ENCODE measurements around the gene PCYOX1L.

The PCYOX1L gene

DNA sequence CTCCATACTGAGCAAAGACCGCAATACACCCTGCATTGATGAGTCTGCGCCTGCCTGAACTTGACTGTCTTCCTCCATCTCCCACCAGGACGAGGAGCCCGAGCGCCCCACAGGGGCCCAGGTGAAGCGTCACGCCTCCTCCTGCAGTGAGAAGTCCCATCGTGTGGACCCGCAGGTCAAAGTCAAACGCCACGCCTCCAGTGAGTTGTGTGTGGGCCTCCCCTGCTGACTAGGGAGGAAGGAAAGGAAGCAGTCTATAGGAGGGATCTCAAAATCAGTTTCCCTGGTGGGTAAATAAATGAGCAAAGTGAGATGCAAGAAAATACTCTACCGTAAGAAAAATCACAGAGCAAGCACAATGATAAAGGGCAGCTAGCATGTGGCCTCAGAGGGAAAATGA, 35.3 kb upstream of the PCYOX1L start:
- Mint-ChIP-seq H3K4me3 (no peak overlapping the region), H3K36me3 (ENCODE audit: low read depth) (peaks cover 9% of the 10 kb centered on the region), H3K4me1 (peaks cover 57% of the 10 kb centered on the region), H3K27ac (no peak overlapping the region), H3K9me3 (no peaks in the 10 kb centered on the region), H3K27me3 (ENCODE audit: low read depth, poor library complexity) (peaks cover 2% of the 10 kb centered on the region)
- no peak for DNase-seq
- TF ChIP-seq, protein P1, sequence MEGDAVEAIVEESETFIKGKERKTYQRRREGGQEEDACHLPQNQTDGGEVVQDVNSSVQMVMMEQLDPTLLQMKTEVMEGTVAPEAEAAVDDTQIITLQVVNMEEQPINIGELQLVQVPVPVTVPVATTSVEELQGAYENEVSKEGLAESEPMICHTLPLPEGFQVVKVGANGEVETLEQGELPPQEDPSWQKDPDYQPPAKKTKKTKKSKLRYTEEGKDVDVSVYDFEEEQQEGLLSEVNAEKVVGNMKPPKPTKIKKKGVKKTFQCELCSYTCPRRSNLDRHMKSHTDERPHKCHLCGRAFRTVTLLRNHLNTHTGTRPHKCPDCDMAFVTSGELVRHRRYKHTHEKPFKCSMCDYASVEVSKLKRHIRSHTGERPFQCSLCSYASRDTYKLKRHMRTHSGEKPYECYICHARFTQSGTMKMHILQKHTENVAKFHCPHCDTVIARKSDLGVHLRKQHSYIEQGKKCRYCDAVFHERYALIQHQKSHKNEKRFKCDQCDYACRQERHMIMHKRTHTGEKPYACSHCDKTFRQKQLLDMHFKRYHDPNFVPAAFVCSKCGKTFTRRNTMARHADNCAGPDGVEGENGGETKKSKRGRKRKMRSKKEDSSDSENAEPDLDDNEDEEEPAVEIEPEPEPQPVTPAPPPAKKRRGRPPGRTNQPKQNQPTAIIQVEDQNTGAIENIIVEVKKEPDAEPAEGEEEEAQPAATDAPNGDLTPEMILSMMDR (IDR thresholded peaks at IDR 0.05): no peak

DNA sequence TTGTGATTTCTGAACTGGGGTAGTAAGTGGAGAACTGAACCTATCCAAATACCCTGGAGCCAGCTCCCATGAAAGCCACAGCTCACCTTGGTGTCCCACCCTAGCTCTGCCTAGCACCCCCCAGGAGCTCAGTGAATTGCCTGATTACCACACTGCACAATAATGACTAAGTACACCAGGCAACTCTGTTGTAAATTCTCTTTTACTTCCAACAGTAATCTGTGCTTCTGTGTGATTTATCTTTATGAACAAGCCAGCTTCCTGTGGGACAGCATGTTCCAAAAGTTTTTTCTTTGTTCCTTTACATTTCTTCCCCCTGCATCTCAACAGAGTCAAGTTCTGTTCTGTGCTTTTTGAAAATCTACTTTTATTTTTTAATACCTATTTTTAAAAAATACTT, 34.6 kb upstream of the PCYOX1L start:
- TF ChIP-seq, protein P1 (IDR thresholded peaks at IDR 0.05): no peak
- Mint-ChIP-seq H3K4me3 (no peak overlapping the region), H3K9me3 (no peaks in the 10 kb centered on the region), H3K4me1 (peaks cover 50% of the 10 kb centered on the region), H3K36me3 (ENCODE audit: low read depth) (peaks cover 9% of the 10 kb centered on the region), H3K27me3 (ENCODE audit: low read depth, poor library complexity) (peaks cover 2% of the 10 kb centered on the region), H3K27ac (peak overlapping the region; percentile 79)
- no peak for DNase-seq

DNA sequence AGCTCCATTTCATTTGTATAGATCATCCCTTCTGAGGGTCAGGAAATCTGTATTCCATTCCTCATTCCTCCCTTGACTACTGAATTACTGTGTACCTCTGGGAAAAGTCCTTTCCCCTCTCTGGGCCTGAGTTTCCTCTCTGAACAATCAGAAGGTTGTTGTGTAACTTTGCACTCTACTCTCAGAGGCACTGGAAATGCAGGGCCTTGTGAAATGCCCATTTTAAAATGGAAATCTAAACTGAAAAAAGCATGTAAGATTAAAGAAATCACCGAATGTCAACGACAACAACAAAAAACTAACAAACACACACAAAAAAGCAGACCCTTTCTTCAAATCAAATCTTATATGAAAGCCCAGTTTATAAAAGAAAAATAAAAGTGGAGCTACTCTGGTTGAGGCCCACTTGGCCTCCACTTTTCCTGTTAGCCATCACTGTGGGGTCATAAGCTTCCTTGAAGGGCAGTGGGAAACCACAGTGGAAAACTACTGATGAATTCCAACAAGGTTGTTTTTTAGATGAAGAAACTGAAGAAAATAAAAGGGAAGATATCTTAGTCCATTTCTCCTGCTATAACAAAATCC, 34.1 kb upstream of the PCYOX1L start:
- no peak for DNase-seq
- TF ChIP-seq, protein P1 (IDR thresholded peaks at IDR 0.05): no peak
- Mint-ChIP-seq H3K4me3 (no peak overlapping the region), H3K27me3 (ENCODE audit: low read depth, poor library complexity) (peaks cover 2% of the 10 kb centered on the region), H3K27ac (peak overlapping the region; percentile 79), H3K9me3 (no peaks in the 10 kb centered on the region), H3K36me3 (ENCODE audit: low read depth) (peaks cover 9% of the 10 kb centered on the region), H3K4me1 (peaks cover 46% of the 10 kb centered on the region)

DNA sequence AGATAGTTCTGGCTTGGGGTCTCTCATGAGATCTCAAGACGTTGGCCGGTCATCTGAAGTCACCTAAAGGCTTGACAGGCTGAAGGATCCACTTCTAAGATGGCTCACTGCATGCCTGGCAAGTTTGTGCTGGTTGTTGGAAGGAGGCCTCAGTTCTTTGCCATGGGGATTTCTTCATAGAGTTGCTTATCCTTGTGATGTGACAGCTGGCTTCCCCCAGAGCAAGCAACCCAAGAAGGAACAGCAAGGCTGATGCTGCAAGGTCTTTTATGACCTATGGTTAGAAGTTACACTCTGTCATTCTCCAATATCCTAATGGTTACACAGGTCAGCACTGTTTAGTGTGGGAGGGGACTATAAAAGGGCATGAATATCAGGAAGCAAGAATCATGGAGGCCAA, 33.2 kb upstream of the PCYOX1L start:
- H3K4me1 Mint-ChIP-seq: peaks cover 42% of the 10 kb centered on the region
- H3K4me3 Mint-ChIP-seq: no peak overlapping the region
- no peak for DNase-seq
- H3K9me3 Mint-ChIP-seq: no peaks in the 10 kb centered on the region
- peaks cover 9% of the 10 kb centered on the region for H3K36me3 Mint-ChIP-seq (ENCODE audit: low read depth)
- H3K27me3 Mint-ChIP-seq (ENCODE audit: low read depth, poor library complexity): peaks cover 2% of the 10 kb centered on the region
- no peak overlapping the region for H3K27ac Mint-ChIP-seq
- TF ChIP-seq, protein P1 (IDR thresholded peaks at IDR 0.05): no peak

DNA sequence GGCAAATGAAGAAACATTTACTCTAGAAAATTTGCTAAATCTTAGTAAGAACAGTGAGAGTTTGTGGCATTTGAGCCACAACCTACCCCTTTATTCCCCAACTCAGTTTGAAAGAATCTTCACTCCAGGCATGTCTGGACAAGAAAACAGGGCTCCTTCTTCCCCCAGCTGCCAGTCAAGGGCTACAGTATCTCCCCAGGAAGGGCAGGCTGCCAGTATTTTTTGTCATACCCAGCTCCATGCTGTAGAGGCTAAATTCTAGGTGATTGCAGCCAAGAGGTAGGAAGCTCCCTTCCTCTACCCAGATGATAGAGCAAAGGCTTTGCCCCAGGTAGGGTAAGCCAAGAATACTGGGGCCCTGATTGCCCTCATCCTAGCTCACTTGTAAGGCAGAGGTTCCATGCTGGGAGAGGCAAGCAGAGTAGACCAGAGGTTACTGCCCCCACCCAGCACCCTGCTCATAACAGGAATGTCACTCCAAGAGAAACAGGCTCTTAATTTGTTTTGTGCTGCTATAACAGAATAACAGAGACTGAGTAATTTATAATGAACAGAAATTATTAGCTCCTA, 32.6 kb upstream of the PCYOX1L start:
- no peak for DNase-seq
- Mint-ChIP-seq H3K36me3 (ENCODE audit: low read depth) (peaks cover 9% of the 10 kb centered on the region), H3K27ac (no peak overlapping the region), H3K27me3 (ENCODE audit: low read depth, poor library complexity) (peaks cover 2% of the 10 kb centered on the region), H3K9me3 (no peaks in the 10 kb centered on the region), H3K4me3 (no peak overlapping the region), H3K4me1 (peaks cover 38% of the 10 kb centered on the region)
- TF ChIP-seq, protein P1 (IDR thresholded peaks at IDR 0.05): no peak

DNA sequence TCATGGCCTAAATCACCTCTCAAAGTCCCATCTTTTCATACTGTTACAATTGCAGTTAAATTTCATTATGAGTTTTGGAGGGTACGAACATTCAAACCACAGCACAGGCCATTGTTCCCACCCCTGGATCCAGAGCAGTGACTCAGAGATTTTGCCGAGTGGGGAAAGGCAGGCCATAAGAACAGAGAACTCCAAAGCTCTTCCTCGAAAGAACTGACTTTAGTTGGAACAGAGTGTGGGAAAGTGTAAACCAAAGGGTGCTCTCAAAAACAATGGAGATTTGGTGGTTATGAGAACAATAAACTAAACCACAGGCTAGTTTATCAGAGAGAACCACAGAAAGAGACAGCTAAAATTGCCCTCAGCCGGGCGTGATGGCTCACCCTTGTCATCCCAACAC, 32.0 kb upstream of the PCYOX1L start:
- Mint-ChIP-seq H3K27me3 (ENCODE audit: low read depth, poor library complexity) (peaks cover 2% of the 10 kb centered on the region), H3K9me3 (no peaks in the 10 kb centered on the region), H3K36me3 (ENCODE audit: low read depth) (peaks cover 9% of the 10 kb centered on the region), H3K4me1 (peaks cover 32% of the 10 kb centered on the region), H3K27ac (no peak overlapping the region), H3K4me3 (no peak overlapping the region)
- no peak for DNase-seq
- TF ChIP-seq, protein P1 (IDR thresholded peaks at IDR 0.05): no peak
